ENCODE results near the gene IRF3. TPM values are rescaled to one million over a fixed set of nuclear protein-coding genes. Genes with fewer than 3 reads are reported as not detected.

Gene IRF3
- total RNA-seq, 1 donor from 2014 or later, result 59.4 TPM

DNA sequence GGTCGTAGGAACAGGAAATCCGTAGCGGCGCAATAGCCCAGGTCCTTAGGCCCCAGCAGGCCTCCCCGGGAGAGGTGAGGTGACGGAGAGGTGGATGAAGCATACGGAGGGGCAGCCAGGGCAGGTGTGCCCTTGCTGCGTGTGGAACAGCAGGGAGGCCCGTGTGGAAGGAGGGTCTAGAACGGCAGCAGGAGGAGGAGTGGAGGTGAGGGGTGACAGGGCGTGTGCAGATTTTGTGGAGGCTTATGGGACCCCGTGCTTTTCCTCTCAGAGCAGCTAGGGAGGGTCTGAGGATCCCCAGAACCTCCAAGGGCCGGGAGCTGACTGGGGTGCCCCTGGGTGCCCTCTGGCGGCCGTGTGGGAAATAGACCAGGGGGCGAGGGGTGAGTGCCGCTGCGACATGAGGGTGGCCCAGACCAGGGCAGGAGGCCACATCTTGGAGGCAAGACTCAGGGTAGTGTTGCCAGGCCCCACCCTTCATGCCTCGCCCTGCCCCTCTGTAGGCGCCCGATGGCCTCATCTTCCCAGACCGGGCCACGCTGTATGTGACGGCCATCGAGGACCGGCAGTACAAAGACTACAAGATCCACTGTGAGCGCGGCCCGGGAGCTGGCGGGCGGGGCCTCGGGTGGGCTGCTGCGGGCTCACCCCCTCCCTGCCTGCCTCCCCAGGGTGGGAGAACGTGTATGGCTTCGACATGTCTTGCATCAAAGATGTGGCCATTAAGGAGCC is 18.8 kb upstream of the IRF3 start:
- H3K9me3 ChIP-seq, result no peaks in the 10 kb centered on the region
- no peaks in the 10 kb centered on the region for H3K27me3 ChIP-seq
- peaks cover 27% of the 10 kb centered on the region for H3K4me1 ChIP-seq
- no peak for TF ChIP-seq POLR2AphosphoS5 (IDR thresholded peaks at IDR 0.05; ENCODE audit: insufficient read depth in 1 of 2, low read depth in 1 of 2)
- no peak for TF ChIP-seq POLR2A (IDR thresholded peaks at IDR 0.05)
- TF ChIP-seq, protein P1, sequence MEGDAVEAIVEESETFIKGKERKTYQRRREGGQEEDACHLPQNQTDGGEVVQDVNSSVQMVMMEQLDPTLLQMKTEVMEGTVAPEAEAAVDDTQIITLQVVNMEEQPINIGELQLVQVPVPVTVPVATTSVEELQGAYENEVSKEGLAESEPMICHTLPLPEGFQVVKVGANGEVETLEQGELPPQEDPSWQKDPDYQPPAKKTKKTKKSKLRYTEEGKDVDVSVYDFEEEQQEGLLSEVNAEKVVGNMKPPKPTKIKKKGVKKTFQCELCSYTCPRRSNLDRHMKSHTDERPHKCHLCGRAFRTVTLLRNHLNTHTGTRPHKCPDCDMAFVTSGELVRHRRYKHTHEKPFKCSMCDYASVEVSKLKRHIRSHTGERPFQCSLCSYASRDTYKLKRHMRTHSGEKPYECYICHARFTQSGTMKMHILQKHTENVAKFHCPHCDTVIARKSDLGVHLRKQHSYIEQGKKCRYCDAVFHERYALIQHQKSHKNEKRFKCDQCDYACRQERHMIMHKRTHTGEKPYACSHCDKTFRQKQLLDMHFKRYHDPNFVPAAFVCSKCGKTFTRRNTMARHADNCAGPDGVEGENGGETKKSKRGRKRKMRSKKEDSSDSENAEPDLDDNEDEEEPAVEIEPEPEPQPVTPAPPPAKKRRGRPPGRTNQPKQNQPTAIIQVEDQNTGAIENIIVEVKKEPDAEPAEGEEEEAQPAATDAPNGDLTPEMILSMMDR (IDR thresholded peaks at IDR 0.05), result no peak
- peaks cover 0 to 58% of the 10 kb centered on the region in 2 donors for H3K36me3 ChIP-seq
- H3K4me3 ChIP-seq, result no peak overlapping the region
- intact Hi-C loops (cut with DNase I), result no loop called here
- DNase-seq (ENCODE audit: extremely low spot score in 2 of 2), result no peak
- no peak overlapping the region for H3K27ac ChIP-seq

DNA sequence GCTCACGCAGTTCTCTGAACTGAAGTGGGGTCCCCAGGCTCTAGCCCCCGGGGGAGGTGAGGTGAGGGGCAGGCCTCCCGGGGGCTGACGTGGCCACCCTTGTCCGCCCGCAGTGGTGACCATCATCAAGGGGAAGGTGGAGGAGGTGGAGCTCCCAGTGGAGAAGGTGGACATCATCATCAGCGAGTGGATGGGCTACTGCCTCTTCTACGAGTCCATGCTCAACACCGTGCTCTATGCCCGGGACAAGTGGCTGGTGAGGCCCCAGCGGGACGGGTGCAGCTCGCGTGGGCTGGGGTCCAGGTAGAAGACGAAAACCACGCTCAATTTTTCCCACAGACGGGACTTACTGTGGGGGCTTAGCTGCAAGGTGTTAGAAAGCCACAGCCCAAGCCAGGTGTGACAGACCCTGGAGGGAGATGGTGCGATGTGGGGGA is 18.2 kb upstream of the IRF3 start:
- no peaks in the 10 kb centered on the region for H3K27me3 ChIP-seq
- peaks cover 29% of the 10 kb centered on the region for H3K4me1 ChIP-seq
- H3K9me3 ChIP-seq, result no peaks in the 10 kb centered on the region
- H3K36me3 ChIP-seq, result peaks cover 0 to 58% of the 10 kb centered on the region in 2 donors
- no peak overlapping the region for H3K27ac ChIP-seq
- H3K4me3 ChIP-seq, result no peak overlapping the region
- no peak for DNase-seq (ENCODE audit: extremely low spot score in 2 of 2)
- no peak for TF ChIP-seq POLR2AphosphoS5 (IDR thresholded peaks at IDR 0.05; ENCODE audit: insufficient read depth in 1 of 2, low read depth in 1 of 2)
- TF ChIP-seq, protein P1 (IDR thresholded peaks at IDR 0.05), result no peak
- no peak for TF ChIP-seq POLR2A (IDR thresholded peaks at IDR 0.05)
- intact Hi-C loops (cut with DNase I), result no loop called here

DNA sequence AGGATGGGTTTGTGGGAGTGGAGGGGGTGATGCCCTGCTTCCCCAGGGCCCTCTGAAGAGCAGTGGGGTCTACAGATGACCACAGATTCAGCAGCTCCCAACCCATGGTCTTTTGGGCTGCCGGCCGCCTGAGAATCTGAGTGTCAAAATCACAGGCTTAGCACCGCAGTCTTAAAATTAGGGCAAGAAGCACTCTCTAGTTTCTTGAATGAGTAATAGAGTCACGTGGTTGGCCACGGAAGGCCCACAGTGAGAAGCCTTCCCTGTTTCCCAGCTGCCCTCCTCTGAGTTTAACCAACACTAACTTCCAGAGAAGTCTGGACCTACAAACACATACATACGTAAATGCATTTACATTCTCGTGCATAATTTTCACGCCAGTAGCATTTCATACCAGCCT is 16.6 kb upstream of the IRF3 start:
- intact Hi-C loops (cut with DNase I), result no loop called here
- H3K4me1 ChIP-seq, result peaks cover 42% of the 10 kb centered on the region
- H3K9me3 ChIP-seq, result no peaks in the 10 kb centered on the region
- H3K36me3 ChIP-seq, result peaks cover 0 to 58% of the 10 kb centered on the region in 2 donors
- H3K4me3 ChIP-seq, result no peak overlapping the region
- no peaks in the 10 kb centered on the region for H3K27me3 ChIP-seq
- no peak overlapping the region for H3K27ac ChIP-seq
- no peak for DNase-seq (ENCODE audit: extremely low spot score in 2 of 2)
- TF ChIP-seq POLR2A (IDR thresholded peaks at IDR 0.05), result no peak
- TF ChIP-seq POLR2AphosphoS5 (IDR thresholded peaks at IDR 0.05; ENCODE audit: insufficient read depth in 1 of 2, low read depth in 1 of 2), result no peak
- TF ChIP-seq, protein P1 (IDR thresholded peaks at IDR 0.05), result no peak

DNA sequence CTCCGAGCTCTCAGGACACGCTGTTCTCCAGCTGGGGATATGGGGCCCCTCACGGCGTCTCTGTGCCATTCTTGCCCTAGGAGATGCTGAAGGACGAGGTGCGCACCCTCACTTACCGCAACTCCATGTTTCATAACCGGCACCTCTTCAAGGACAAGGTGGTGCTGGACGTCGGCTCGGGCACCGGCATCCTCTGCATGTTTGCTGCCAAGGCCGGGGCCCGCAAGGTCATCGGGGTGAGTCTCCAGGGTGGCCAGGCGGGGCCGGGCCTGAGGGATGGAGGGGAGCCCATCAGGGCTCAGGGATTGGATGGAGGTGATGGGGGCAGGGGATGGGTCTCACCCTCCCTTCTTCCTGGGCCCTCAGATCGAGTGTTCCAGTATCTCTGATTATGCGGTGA is 16.2 kb upstream of the IRF3 start:
- Histone ChIP-seq H3K36me3 (peaks cover 0 to 55% of the 10 kb centered on the region in 2 donors), H3K9me3 (no peaks in the 10 kb centered on the region), H3K4me1 (peaks cover 42% of the 10 kb centered on the region), H3K27ac (no peak overlapping the region), H3K27me3 (no peaks in the 10 kb centered on the region), H3K4me3 (no peak overlapping the region)
- no peak for DNase-seq (ENCODE audit: extremely low spot score in 2 of 2)
- intact Hi-C loops (cut with DNase I), result no loop called here
- no peak for TF ChIP-seq POLR2A (IDR thresholded peaks at IDR 0.05)
- no peak for TF ChIP-seq POLR2AphosphoS5 (IDR thresholded peaks at IDR 0.05; ENCODE audit: insufficient read depth in 1 of 2, low read depth in 1 of 2)
- TF ChIP-seq, protein P1 (IDR thresholded peaks at IDR 0.05), result no peak
